HepG2 (cell line): Measurements from ENCODE around the gene INO80B. TPM values are rescaled to one million over a fixed set of nuclear protein-coding genes. Genes with fewer than 3 reads are reported as not detected.

Experiments used
- BRF2 ChIP-seq: sonication (generic); formaldehyde crosslinking; IDR thresholded peaks from 2 replicates; pipeline ENCODE4 v1.8.1; 2022; ENCODE audit warnings: mild to moderate bottlenecking, missing genetic modification reagents
- CBFB ChIP-seq: sonication (generic); formaldehyde crosslinking; IDR thresholded peaks from 2 replicates; pipeline ENCODE4 v1.4.0; 2020; ENCODE audit warnings: missing genetic modification reagents
- GTF3A ChIP-seq: sonication (generic); formaldehyde crosslinking; conservative IDR thresholded peaks from 2 replicates; pipeline ENCODE4 v1.4.0; 2020; ENCODE audit warnings: mild to moderate bottlenecking, missing genetic modification reagents
- HMG20B ChIP-seq: conservative IDR thresholded peaks from 2 replicates; pipeline ENCODE4 v1.6.1; 2016; ENCODE audit warnings: missing genetic modification reagents, missing compliant biosample characterization
- KDM2A ChIP-seq: sonication (generic); formaldehyde crosslinking; IDR thresholded peaks from 2 replicates; pipeline ENCODE4 v1.4.0; 2020; ENCODE audit warnings: low read depth, missing genetic modification reagents, borderline replicate concordance
- NFKB2 ChIP-seq: sonication (generic); formaldehyde crosslinking; IDR thresholded peaks from 2 replicates; pipeline ENCODE4 v1.4.0; 2020; ENCODE audit warnings: missing genetic modification reagents, borderline replicate concordance
- ZBTB4 ChIP-seq: sonication (generic); formaldehyde crosslinking; IDR thresholded peaks from 2 replicates; pipeline ENCODE4 v1.4.0; 2020; ENCODE audit warnings: missing genetic modification reagents, mild to moderate bottlenecking, borderline replicate concordance
- ZBTB43 ChIP-seq: sonication (generic); formaldehyde crosslinking; conservative IDR thresholded peaks from 2 replicates; pipeline ENCODE4 v1.4.0; 2020; ENCODE audit warnings: missing genetic modification reagents
- ZFP1 ChIP-seq: IDR thresholded peaks from 2 replicates; pipeline ENCODE4 v1.6.1; 2016
- ZMAT3 ChIP-seq: sonication (generic); formaldehyde crosslinking; conservative IDR thresholded peaks from 2 replicates; pipeline ENCODE4 v1.7.0; 2021; ENCODE audit warnings: missing genetic modification reagents
- ZNF326 ChIP-seq: sonication (generic); formaldehyde crosslinking; IDR thresholded peaks from 2 replicates; pipeline ENCODE4 v1.4.0; 2020; ENCODE audit warnings: missing genetic modification reagents, borderline replicate concordance
- ZNF446 ChIP-seq: sonication (generic); formaldehyde crosslinking; IDR thresholded peaks from 2 replicates; pipeline ENCODE4 v1.5.0; 2020; ENCODE audit warnings: mild to moderate bottlenecking, missing genetic modification reagents
- ZNF501 ChIP-seq: sonication (generic); formaldehyde crosslinking; IDR thresholded peaks from 2 replicates; pipeline ENCODE4 v1.5.1; 2020; ENCODE audit warnings: mild to moderate bottlenecking, moderate library complexity, missing genetic modification reagents
- ZNF713 ChIP-seq: sonication (generic); formaldehyde crosslinking; IDR thresholded peaks from 2 replicates; pipeline ENCODE4 v1.4.0; 2020; ENCODE audit warnings: mild to moderate bottlenecking, missing genetic modification reagents
- ZNF724P ChIP-seq: sonication (generic); formaldehyde crosslinking; IDR thresholded peaks from 2 replicates; pipeline ENCODE4 v1.8.0; 2022; ENCODE audit warnings: missing genetic modification reagents, borderline replicate concordance
- ZNF83 ChIP-seq: sonication (generic); formaldehyde crosslinking; IDR thresholded peaks from 2 replicates; pipeline ENCODE4 v1.4.0; 2020; ENCODE audit warnings: missing genetic modification reagents, mild to moderate bottlenecking, borderline replicate concordance
- polyA plus RNA-seq, 8 experiments: library from polyadenylated mRNA; depleted of rRNA in 3 of 8; stranded (reverse) in 7 of 8; unstranded in 1 of 8; fragments of >200 nt; fragmentation: Illumina TruSeq in 4 of 8; extraction: Trizol in 4 of 8; gene quantifications; 2 replicates each; pipeline versions ENCODE4 v1.2.1 to v1.2.3, GENCODE V29; 2011 to 2016; ENCODE audit warnings: low read depth in 4 of 8, missing spikeins in 1 of 8, mixed read lengths in 1 of 8; ENCODE audit not compliant: insufficient read depth in 1 of 8
- total RNA-seq, 5 experiments: library from RNA; depleted of rRNA; stranded (reverse); fragments of >200 nt; fragmentation: Illumina TruSeq; extraction: Trizol; gene quantifications; 2 replicates each; pipeline ENCODE4 v1.2.3, GENCODE V29; 2016; ENCODE audit warnings: low read depth in 1 of 5

The INO80B gene
- total and polyA plus RNA-seq, 2 of the 13 experiments (the other 11 are each of a cell fraction or from before 2014, with no cell fraction given): 6.2 to 14.5 TPM

- TF ChIP-seq BRF2 (CRISPR knock-in tag): no peak
- TF ChIP-seq CBFB (CRISPR knock-in tag): no peak
- no peak for TF ChIP-seq ZNF326
- TF ChIP-seq ZBTB43: no peak
- no peak for TF ChIP-seq HMG20B
- 0 out of 2 replicates have a peak, but pooled peaks have one; percentile 21 for TF ChIP-seq ZNF713
- TF ChIP-seq ZMAT3: no peak
- TF ChIP-seq KDM2A (CRISPR knock-in tag): no peak
- TF ChIP-seq ZNF501: no peak
- no peak for TF ChIP-seq ZNF83 (CRISPR knock-in tag)
- no peak for TF ChIP-seq ZBTB4 (CRISPR knock-in tag)
- TF ChIP-seq ZNF724P (CRISPR knock-in tag): no peak
- no peak for TF ChIP-seq GTF3A (CRISPR knock-in tag)
- TF ChIP-seq ZFP1 (CRISPR knock-in tag): no peak
- TF ChIP-seq NFKB2 (CRISPR knock-in tag): 0 out of 2 replicates have a peak, but pooled peaks have one; percentile 14
- TF ChIP-seq ZNF446 (CRISPR knock-in tag): no peak
- TF ChIP-seq, all 625 proteins: peak for 6
These were observed 24.4 kb upstream of the INO80B start (continued) for GRCh38 chr2:74430502-74430901.
